GM19468 (cell line): ENCODE results near the gene NPRL2.
"Not testable (repeated sequence)": the region's sequence is repeated elsewhere in the genome, so short reads cannot be mapped to it uniquely, and the experiment has no call there.

Experiments used
- ATAC-seq: cut with Tn5 transposase; IDR thresholded peaks from one replicate; pipeline ENCODE4 v1.9.1; 2021; ENCODE audit warnings: mild to moderate bottlenecking, moderate library complexity, moderate number of reproducible peaks; ENCODE audit not compliant: unreplicated experiment; ENCODE audit errors: extremely low read depth

Gene NPRL2

DNA sequence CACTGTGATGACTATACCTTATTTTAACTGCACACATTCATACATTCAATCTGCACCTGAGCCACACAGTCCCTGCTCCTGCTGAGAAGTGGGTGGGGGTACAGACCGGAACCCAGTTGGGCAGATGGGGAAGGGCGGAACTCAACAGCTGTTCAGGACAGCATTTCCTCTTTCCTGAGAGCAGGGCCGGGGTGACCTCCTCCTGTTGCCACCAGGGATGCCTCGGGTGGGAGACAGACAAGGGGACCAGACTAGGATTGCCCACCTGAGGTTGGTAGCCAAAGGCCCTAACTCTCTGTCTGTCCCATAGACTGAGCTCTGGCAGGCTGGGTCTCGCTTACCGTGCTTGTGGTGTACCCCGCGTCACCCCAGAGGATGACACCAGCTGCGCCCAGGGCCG, 32.0 kb downstream of the NPRL2 start:
- no peak for ATAC-seq

- no peak for ATAC-seq
These were observed 32.4 kb downstream of the NPRL2 start for GRCh38 chr3:50318163-50318562.

GRCh38 chr3:50317300-50317699, 33.3 kb downstream of the NPRL2 start:
- no peak for ATAC-seq

- no peak for ATAC-seq
These were observed 33.8 kb downstream of the NPRL2 start for GRCh38 chr3:50316657-50317242.

GRCh38 chr3:50314816-50315215, 35.8 kb downstream of the NPRL2 start:
- no peak for ATAC-seq

DNA sequence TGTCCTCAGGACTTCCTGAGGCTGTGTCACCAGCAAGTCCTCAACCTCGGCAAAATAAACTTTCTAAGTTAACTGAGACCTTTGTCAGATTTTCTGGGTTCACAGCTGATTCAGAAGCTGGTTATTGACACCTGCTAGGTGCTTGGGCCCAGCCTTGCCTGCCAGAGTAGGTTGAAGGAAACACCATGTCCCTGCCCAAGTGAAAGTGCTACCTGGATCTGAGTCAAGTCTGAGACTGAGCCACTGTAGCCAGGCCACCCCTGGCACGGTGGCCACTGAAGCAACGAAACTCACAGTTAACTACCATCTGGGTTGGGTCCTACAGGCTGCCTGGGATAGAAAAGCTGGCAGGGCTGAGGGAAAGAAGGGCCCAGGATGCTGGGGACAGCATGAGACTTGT, 36.2 kb downstream of the NPRL2 start:
- ATAC-seq: no peak

GRCh38 chr3:50312041-50312440, 38.5 kb downstream of the NPRL2 start:
- not testable (repeated sequence) for ATAC-seq

DNA sequence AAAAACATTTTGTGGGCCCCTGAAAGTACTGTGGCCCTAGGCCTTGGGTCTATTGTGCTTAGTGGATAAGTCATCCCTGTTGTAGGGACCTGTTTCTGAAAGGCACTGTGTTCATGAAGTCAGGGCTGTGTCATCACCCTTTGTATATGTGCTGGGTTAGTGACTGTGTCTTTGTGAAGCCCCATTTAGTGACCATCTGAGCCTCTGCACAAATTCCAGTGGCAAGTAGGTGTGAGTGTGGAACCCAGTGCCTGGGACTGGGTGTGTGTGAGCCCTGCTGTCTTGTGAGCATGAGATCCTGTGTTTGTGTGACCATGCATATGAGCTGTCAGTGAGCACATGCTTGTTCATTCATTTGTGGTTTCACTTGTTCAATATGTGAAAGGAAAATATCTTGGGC, 46.0 kb downstream of the NPRL2 start:
- no peak for ATAC-seq

DNA sequence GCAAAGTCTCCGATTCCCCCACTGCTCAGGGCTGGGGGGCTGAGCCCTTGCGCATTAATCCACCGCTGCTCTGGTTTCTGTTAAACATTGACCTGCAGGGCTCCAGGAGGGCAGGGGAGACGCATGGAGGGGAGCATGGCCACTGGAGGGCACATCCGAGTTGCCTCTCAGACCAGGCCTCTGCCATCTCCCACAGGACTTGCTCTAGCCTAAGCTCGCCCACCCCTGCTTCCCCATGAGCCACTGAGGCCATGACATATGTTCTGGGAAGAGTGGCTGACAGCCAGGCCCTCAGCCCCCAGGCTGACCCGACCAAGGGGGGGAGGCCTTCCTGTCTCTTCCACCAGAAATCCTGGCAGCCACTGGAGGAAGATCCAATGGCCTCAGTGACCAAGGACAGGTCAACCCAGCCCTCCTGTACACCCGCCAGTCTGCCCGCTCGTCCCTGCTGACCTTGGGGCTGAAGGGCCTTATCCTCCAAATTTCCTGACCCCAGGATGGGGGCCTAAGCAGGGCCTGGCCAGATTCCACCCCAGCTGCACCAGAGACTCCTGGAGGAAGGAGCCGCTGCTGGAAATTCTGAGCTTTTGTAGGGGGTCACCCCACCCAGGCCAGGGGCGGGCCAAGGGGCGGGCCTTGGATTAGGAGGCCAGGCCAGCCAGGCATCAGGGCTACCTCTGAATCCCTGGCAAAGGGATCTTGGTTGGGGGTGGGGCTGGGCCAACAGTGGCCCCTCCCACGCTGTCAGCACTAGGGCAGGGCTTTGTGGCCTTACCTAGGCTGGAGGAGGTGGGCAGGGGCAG, 47.4 kb downstream of the NPRL2 start, which contains the start of gene HYAL1:
Gene HYAL1 (minus strand): TSS at position 562 of the 803 bp plus-strand sequence. CDS start 618 bp downstream, outside the sequence.
- ATAC-seq: no peak

DNA sequence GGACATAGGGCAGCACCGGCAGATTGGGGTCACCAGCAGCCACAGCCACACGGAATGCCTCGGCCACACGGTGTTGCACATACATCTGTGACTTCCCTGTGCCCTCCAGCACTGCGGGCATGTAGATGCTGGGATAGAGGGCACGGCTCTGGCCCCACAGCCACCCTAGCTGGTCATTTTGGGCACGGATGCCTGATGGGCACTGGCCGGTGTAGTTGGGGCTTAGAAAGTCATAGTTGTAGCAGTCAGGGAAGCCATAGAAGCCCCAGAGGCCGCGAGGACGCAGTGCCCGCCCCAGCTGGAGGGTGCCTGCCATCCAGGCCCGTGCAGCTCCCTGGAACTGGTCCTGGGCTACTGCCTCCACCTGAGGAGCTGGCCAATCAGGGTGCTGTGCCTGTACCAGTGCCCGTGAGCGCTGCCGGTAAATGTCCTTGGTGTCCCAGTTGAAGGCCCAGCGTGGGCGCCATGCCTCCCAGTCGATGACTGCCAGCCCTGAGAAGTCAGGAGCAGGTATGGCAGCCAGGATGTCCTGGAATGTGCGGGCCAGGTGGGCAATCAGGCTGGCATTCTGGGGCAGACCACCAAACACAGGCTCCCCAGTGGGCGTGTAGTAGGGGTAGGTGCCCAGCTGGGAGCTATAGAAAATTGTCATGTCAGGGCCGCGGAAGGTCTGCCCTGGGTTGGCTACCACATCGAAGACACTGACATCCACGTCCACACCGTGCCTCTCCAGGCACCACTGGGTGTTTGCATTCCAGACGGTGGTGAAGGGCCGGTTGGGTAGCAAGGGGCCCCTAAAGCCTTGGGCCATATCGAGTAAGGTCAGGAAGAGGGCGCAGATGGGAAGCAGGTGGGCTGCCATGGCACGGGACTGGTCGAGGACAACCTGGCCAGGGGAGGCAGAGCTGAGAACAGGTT, 48.2 kb downstream of the NPRL2 start:
- no peak for ATAC-seq

- no peak for ATAC-seq
These were observed 49.8 kb downstream of the NPRL2 start for GRCh38 chr3:50300681-50301254.

GRCh38 chr3:50299929-50300680, 50.5 kb downstream of the NPRL2 start:
- no peak for ATAC-seq

DNA sequence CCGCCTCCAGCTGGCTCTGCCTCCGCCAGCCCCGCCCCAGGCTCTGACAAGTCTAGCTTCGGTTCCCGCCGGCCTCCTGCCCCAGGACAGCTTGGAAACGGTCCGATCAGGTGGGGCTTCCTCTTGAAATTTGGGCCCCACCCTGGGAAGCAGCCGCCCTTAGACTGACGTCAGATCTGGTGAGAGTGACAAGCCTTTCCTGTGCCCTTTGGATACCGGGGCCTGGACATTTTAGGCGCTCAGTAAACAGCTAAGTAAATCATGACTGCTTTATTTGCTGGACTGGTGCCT, 51.0 kb downstream of the NPRL2 start:
- ATAC-seq: no peak

DNA sequence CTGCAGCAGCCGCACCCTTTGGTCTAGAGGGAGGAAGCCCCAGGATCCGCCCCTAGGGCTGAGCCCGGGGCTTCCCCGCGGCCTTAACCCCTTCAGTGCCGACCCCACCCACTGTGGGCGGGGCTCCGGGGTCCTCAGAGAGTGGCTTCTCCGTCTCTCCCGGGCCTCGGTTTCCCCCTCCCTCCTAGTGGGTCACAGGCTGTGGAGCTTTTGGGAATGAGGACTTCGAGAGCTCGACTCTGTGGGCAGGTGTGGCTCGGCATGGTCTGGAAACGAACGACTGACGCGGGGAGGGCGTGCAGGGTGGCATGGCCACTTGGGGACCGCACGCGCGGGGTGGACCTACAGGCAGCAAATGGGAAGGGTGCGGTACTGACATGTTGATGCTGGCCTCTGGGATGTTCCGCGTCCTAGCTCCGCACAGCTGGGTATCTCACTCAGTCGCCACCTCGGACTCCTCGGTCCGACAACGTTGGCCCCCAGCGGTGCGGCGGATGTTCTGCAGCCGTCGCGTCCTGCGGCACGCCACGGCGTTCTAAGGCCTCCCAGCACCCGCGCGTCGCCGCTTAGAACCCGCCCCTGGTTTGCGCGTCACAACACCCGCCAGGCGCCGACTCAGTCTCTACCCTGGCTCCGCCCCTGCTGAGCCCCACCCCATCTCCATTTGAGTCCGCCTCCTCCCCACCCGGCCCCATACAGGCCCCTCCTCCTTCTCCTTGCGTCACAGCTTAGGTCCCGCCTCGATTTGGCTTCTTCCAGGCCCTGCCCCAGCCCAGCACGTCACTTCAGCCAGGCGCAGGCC, 51.5 kb downstream of the NPRL2 start, which contains the start of the genes HYAL3 and NAA80:
Gene HYAL3 (minus strand): TSS at position 570 of the 802 bp plus-strand sequence. CDS start 3,803 bp downstream, outside the sequence.
Gene NAA80 (minus strand): TSS at position 570 of the 802 bp plus-strand sequence. CDS start 1,942 bp downstream, outside the sequence.
- ATAC-seq: peak; percentile 69

DNA sequence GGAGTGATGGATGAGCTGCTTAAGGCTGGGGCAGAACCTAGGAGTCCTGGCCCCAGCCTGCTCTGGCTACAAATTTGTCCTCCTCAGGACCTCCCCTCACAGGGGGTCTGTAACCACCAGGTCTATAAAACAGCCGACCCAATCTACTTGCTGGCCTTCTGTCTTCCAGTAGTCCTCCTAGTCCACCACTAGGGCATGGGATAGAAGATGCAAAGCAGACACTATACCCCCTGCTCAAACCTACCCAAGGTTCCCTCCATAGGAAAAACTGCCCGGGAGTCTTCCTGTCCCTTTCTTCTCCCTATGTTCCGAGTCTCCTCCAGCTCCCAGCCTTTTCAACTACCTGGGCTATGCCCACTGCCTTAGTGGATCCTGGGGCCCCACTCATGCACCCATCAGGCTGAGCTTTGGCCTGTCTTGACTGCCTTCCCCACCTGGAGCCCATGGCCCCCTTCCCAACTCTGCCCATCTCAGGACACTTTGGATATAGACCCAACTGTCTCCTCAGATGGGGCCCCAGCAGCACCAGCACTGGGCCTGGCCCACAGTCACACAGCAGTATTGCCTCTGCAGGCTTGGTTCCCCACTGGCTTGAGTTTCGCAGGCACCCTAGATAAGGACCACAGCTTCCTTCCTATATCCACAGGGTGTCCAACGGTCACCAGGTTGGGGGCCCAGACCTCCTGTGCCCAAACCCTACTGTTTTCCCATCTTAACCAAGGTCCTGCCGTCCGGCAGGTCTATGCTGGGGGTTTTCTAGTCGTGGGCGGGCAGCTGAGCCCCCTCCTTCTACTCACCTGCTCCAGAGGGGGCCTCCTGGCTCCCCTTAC, 52.5 kb downstream of the NPRL2 start:
- ATAC-seq: no peak

DNA sequence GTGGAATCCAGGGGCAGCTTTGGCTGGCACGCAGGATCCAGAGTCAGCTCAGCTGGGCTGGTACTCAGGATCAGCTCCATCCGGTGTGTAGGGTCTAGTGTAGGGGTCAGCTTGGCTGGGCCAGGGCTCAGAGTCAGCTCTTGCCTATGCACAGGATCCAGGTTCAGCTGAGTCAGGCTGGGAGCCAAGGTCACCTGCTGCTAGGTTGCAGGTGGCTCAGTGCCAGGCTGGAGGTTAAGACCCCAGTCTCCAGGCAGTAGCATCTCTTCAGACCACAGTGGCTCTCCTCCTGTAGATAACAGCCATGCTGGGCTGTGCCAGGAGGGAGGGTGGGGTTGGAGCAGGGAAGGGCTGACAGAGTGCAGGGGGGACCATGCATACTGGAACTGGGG, 53.2 kb downstream of the NPRL2 start:
- no peak for ATAC-seq
